HepG2 (cell line): ENCODE data around the gene FAM229B.

Source experiments
- GABPB1 ChIP-seq: IDR thresholded peaks from 2 replicates; pipeline ENCODE4 v1.6.1; 2016; ENCODE audit warnings: mild to moderate bottlenecking, missing genetic modification reagents, moderate library complexity, missing compliant biosample characterization
- NFYC ChIP-seq: IDR thresholded peaks from 2 replicates; pipeline ENCODE4 v1.6.1; 2016; ENCODE audit warnings: missing genetic modification reagents, missing compliant biosample characterization
- SP2 ChIP-seq: sonication (generic); formaldehyde crosslinking; IDR thresholded peaks from 2 replicates; pipeline ENCODE4 v1.5.1; 2020; ENCODE audit warnings: mild to moderate bottlenecking, missing genetic modification reagents
- ZNF768 ChIP-seq: sonication (generic); formaldehyde crosslinking; IDR thresholded peaks from 2 replicates; pipeline ENCODE4 v1.4.0; 2020; ENCODE audit warnings: missing genetic modification reagents

- TF ChIP-seq ZNF768 (CRISPR knock-in tag) (no peak), GABPB1 (CRISPR knock-in tag) (no peak), NFYC (CRISPR knock-in tag) (no peak), SP2 (CRISPR knock-in tag) (no peak)
These were observed 37.4 kb upstream of the FAM229B start for GRCh38 chr6:112049996-112050395.
